Measurements from ENCODE around the gene ANKS1B. TPM values are rescaled to one million over a fixed set of nuclear protein-coding genes. Genes with fewer than 3 reads are reported as not detected.
"Not testable (repeated sequence)": the region's sequence is repeated elsewhere in the genome, so short reads cannot be mapped to it uniquely, and the experiment has no call there.

The ANKS1B gene
- polyA plus RNA-seq, 1 donor, result 4.8 TPM

DNA sequence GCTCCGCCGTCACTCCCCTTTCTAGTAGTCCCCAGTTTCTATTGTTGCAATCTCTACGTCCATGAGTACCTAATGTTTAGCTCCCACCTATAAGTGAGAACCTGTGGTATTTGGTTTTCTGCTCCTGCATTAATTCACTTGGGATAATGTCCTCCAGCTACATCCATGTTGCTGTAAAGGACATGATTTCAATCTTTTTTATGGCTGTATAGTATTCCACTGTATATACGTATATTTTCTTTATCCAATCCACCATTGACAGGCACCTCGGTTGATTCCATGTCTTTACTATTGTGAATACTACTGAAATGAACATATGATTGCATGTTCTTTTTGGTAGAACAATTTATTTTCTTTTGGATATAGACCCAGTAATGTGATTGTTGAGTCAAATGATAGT, 114.7 kb downstream of the ANKS1B start:
- no peak for DNase-seq

DNA sequence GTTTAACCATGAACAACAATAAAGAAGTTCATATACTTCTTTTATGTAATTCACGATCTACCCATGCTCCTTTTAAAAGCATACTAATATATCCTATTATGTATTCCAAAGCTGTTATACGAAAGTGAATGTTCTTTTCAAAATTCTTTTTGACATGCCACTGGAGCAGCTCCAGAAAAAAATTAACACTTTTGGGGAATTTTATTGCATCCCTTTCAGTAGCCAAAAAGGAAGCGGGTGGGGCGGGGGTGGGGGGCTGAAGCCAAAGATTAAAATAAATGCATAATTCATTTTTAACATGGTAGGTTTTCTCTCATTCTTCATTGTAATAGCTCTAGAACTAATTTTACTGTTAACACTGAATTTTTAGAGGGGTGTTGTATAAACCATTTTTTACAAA, 123.0 kb downstream of the ANKS1B start:
- no peak for DNase-seq

DNA sequence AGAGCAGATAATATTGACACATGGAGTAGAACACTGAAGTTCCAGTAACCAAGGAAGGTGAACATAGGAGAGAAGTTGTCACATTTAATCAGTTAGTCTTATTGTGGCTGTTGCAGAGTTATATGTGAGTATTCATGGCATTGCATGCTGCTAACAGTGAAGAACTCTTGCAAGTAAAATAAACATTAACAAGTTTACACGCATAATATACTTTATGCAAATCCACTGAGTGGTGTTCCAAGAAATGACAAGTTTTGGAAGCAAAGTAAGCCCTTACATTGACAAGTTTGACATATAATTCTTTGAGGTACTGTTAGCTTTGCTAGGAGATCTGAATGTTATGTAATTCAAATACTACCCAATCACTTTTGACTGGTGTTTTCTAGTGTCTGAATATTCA, 125.6 kb downstream of the ANKS1B start:
- DNase-seq, result no peak

DNA sequence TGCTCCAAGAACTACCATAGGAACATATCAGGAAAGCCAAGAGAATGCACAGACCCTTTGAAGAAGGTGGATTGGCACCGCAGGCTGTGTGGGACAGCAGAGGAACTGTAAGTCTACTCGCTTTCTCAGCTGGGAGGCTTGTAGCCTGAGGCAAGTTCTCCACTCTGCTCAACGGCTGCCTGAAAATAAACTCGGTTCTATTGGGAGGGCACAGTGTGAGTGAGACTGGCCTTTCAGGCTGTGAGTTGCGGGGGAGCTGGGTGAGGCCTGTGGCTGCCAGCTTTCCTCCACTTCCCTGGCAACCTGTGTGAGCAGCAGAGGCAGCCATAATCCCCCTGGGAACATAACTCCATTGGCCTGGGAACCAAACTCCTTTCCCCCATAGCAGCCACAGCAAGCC, 132.1 kb downstream of the ANKS1B start:
- no peak for DNase-seq

DNA sequence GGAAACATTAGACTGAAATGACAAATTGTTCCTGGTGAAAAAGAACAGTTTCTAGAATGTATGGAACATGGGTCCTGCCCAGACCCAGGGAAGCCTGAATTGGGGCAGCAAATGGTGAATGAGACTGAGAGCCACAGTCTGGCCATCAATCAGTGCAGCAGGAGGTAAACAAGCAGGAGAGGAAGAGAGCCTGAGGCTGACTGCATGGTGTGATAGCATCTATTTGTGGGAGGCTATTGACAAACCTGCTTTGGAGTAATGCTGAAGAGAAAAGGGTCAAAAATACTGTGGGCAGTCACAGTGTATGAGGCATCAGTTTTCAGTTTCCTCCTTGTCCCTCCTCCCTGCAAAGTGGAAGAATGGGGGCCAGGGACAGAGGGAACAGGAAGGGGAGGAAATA, 136.8 kb downstream of the ANKS1B start:
- DNase-seq, result no peak

DNA sequence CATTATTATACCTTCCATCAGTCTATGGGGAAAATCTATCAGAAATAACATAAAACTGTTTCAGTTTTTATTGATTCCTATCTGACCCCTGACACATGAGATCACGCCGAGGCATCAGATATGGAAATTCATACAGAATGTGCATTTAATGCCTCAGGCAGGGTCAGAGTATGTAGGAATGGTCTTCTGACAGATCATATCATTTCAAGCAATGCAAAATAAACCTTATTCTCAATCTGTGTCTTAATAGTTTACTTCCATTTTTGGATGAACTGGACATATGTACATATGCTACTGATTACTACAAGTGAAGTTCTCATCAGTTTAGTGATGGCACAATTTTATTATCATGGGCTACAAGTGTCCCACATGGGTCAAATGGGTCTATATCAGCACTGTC, 150.0 kb downstream of the ANKS1B start:
- no peak for DNase-seq

DNA sequence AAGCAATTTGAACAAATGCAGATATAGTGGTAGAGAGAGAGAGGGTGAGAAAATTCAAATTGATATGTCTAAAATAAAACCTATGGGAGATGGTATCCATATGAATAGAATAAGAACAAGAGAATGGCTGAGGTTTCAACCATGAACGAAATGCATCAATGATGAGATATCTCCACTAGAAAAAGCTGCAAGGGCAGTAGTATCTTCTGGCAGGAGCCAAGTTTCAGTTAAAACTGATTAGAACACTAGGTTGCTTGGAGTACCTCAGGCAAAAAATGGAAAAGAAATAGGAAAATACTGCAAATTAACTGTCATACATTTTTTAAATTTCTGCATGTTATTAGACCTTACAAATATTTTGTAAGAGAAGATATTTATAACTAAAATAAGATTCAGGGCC, 151.3 kb downstream of the ANKS1B start:
- DNase-seq, result no peak

DNA sequence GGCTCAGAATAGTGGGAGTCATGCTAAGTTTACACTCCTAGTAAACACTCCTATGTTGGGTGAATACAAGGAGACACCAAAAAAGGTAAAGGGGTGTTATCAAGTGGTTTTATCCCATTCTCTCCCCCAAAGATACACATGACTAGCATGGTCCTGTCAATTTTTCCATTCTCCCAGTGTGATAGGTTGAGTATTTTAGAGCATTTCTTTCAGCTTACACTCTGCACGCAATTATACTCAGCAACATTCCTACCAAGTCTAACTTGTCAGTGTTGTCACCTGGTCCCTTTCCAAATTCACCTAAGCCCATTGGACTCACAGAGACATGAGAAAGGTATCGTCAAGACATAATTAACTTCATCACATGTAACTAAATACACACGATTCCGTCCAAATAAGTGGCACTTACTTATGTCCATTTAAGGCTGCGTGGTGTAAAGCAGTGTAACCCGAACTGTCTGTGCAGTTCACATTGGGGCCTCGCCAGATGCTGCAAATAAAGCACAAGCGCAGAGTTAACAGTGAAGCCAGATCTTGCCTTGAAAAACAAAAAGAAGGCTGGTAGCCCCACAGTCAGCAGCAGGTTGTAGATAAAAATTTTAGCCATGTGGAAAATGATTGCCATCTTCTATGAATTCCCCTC, 159.7 kb downstream of the ANKS1B start:
- peak; percentile 46 for DNase-seq

DNA sequence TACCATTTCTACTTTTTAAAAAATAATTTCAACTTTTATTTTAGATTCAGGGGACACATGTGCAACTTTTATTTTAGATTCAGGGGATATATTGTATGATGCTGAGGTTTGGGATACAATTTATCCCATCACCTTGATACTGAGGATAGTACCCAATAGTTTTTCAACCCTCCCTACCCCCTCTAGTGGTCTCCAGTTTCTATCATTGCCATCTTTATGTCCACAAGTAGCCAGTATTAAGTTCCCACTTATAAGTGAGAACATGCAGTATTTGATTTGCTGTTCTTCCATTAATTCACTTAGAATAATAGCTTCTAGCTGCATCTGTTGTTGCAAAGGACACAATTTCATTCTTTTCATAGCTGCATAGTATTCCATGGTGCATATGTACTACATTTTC, 162.5 kb downstream of the ANKS1B start:
- DNase-seq, result no peak

DNA sequence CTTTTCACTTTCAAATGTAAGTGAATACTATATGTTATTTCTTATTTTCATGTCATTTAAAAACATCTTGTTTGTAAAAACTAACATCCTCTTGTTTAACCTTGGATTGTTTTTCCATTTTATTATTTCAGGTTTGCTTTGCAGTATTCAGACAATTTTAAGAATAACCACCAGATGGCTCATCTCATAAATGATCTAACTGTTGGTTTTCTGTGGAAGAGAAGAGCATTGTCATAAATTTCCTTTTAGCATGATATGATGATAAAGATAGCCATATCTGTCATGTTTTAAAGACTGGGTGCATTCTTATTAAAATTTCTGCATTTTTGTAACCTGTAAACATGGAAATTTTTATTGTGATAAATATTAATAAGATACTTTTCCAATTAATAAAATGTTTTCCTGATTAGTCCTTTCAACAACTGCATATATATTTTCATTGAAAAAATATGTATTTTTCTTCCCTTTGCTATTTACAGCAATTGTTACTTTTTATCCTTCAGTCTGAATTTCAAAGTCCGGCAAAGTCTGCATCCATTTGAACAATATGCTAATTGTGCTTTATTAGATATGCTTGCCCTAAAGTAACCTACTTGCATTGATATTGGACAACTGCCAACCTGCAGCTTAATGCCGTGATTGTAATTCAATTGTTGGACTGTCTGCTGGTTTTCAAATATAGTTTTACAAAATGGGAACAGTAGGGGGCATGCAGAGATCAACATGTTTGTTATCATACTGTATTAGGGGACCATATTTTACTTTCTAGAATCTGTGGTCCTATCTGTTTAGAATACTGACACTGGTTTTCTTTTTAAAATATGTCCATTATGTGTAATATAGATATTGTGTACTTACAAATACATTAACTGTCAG, 173.8 kb downstream of the ANKS1B start:
- peak; percentile 12 for DNase-seq

DNA sequence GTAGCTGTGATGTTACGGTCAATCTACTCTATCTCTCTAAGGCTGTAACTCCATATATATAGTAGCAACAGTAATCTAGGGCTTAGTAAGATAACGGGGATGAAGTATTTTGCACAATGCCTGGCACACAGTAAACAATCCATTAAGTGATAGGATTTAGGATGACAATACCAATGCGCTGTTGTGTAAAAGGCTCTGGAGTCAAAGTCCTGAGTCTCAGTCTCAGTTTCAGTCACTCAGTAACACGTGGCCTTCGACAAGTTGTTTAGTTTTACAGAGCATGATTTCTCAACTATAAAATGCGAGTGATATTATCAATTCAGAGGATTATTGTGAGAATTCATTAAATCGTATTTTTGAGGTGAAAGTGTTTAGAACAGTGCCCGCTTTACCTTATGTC, 174.8 kb downstream of the ANKS1B start:
- DNase-seq, result no peak

DNA sequence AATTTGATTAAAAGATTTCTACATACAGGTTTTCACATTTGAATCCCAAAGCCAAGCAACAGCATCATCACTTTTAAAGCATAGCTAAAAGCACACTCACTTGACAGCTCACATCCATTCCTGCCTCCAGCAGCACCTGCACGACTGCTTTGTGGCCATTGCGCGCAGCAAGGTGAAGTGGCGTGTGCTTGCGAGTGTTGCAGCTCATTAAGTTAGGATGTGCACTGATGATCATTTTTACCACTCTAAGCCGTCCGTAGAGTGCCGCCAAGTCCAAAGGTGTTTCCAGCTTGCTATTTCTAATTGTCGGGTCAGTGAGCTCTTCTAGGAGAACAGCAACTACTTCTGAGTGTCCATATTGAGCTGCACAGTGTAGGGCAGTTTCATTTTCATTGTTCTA, 178.4 kb downstream of the ANKS1B start:
- no peak for DNase-seq

DNA sequence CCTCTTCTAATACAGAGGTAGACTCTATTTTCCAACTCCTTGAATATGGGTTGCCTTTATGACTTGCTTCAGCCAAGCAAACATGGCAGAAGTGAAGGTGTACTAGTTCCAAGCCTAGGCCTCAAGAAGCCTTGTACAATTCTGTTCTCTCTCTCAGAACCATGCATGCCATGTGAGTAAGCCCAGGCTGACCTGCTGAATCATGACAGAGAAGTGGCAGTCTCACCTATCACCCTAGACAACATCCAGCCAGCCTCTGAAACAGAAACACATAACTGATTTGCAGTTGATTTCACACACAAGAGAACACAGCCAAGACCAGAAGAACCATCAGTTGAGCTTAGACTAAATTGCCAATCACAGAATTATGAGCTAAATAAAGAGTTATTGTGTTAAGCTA, 180.0 kb downstream of the ANKS1B start:
- no peak for DNase-seq

DNA sequence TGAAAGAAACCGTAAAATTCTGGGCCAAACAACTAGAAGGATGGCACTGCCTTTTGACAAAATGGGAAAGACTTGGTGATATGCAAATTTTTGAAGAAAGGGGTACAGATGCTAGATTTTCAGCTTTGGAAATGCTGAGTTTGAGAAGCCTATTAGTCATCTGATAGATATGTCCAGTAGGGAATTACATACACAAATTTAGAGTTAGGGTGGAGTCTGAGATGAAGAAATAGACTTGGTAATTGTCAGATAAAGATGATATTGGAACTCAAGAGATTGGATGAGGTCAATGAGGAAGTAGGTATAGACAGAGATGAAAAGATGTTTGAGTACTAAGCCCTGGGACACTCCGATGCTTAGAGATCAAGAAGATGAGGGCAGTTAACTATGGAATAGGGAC, 184.1 kb downstream of the ANKS1B start:
- no peak for DNase-seq

DNA sequence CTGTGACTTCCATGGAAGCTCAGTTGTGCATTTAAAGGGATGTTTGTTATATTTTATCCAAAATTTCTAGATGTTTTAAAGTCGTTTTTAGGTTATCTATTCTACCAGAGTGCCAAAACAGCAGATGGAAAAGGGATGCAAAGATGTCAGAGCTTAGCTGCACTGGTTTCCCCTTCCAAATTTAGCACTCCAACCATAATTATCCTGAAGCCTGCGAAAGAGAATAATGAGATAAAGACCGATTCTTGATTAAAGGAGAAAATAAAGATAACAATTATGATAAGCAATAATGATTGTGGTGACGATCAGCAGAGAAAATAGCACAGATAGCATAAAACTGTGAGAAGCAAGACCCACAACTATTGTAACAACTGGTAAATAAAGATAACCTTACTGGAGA, 186.8 kb downstream of the ANKS1B start:
- DNase-seq, result not testable (repeated sequence)

DNA sequence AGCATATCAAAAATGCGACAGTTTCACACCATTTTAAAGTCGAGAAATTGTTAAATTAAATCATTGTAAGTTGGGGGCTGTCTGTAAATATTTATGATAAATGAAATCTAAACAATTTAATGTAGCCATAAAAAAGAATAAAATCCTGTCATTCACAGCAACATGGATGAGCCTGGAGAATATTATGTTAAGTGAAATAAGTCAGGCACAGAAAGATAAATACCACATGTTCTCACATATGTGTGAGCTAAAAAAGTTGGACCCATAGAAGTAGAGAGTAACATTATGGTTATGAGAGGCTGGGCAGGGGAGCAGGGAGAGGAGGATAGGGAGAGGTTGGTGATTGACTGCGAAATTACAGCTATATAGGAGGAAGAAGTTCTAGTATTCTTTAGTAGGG, 201.3 kb downstream of the ANKS1B start:
- DNase-seq, result no peak

DNA sequence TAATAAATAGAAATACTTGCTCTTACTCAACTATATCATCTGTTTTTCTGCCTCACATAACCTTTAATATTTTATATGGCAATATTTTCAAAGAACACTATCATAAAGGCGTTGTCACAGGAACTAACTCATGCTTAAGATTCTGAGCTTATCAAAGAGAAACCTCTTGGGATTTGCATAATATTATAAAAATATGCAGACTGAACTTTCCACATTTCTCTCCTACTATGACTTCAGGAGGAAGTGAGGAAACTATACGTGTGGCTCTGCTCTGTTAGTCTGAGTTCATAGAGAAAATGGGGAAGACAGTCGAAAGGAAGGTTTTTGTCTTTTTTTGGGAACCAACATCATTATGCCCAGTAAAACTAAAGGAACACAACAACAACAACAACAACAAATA, 212.5 kb downstream of the ANKS1B start:
- DNase-seq, result no peak

DNA sequence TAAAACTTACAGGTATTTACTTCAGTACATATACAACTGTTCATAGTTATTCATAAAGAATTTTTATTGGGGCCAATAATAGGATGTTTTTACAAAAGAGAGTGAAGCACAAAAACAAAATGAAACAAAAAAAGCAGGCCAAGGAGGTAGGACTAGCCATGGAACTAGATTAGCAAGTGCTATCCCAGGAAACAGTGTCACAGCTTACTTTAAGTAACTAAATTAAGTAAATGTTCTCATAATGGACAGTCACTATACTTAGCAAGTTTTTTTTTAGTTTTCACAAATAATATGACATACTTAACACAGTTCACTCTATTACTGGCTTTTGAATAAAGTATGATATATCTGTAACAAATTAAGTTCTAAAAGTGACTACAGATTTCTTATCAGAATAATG, 213.1 kb downstream of the ANKS1B start:
- no peak for DNase-seq

DNA sequence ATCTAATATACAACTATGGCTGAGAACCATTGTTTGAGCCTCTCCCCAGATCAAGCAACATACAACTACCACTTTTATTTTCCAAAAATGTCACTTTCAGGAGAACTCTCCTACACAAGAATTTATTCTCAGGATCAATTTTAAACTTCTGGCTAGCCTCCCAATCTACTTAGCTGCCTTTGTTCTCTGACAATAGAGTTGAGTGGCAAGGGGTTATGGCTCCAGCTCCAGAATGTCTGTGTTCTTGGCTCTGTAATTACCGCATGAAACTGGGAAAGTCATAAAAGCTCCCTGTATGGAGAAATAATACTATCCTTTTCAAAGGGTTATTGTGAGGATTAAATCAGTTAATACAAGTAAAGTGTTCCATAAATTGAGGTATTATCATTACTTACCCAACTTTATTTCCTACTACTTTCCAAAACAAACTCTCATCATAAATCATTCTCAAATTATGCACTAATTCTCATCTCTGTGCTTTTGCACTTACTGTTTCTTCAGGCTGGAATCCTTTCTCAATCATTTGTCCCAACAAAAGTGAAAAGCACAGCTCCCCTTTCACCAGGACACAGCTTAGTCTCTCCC, 215.2 kb downstream of the ANKS1B start:
- DNase-seq, result no peak

DNA sequence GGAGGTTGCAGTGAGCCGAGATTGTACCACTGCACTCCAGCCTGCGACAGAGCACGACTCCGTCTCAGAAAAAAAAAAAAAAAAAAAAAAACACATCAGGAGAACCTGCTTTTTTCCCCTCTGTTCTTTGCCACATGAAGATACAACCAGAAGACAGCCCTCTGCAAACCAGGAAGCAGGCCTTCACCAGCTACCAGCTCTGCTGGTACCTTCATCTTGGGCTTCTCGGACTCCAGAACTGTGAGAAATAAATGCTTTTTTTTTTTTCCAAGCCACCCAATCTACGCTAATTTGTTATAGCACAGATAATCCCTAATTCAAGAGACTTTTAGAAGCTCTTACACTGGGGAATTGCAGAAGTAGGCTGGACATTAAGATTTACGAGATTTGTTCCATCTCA, 216.0 kb downstream of the ANKS1B start:
- no peak for DNase-seq

DNA sequence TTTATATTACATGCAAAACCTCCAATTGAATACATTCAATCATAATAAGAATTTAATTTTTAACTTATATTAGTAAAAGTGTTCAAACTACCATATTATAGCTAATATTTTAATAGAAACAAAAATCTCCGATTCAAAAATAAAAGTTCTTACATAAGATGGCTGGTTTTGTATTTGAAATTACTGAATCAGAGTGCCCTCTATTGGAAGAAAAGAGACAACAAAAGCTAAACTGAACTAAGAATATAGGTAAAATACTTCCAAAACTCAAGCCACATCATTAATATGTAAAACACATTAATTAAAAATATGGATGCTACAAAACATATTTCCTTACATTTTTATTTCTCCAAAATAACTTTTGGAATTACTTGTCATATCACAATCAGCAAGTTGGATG, 216.9 kb downstream of the ANKS1B start:
- peak; percentile 10 for DNase-seq

DNA sequence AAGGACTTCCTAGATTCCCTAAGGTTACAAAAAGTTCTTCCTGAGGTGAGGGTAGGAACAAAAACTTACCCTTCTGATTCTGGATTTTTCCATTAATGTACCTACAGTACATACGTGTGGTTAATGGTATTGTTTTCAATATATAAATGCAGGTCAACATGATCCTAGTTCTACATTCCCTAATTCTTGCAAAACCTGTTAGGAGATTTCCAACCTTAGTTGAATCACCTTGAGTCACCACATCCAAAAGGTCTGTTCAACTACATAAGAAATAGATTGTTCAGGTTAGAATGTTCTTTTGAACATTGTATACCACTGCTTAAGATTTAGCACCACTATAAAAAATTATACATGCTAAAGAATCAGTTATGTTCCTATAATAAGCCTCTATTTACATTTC, 218.3 kb downstream of the ANKS1B start:
- no peak for DNase-seq

DNA sequence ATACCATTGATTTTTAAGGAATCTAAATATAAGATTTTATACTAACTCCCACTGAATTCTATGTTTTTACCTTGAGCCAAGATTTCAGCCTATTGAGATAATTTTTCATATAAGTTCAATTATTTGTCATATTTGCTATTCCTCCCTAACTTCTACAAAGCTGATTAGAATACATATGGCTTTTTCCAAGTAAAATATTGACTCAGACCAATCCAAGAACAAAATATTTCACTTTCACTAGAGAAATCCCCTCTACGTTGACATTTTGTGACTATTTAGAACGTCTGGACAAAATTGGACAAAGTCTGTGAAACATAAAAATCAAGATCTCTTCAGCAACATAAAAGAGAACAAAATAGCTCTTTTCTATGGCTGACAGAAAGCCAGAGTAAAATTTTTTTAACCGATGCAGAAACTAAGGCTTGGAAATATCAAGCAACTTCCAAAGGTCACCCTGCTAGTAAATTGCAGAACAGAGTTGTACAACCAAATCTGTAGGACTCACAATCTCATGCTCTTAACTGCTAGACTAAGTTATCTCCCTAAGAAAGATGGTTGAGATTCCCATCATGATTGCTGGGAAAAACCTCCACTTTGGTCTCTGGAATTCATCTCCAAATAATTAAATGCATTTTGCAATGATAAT, 219.1 kb downstream of the ANKS1B start:
- no peak for DNase-seq

All from left kidney (tissue), 2 donors.